ENCODE results near the gene TPK1.

DNA sequence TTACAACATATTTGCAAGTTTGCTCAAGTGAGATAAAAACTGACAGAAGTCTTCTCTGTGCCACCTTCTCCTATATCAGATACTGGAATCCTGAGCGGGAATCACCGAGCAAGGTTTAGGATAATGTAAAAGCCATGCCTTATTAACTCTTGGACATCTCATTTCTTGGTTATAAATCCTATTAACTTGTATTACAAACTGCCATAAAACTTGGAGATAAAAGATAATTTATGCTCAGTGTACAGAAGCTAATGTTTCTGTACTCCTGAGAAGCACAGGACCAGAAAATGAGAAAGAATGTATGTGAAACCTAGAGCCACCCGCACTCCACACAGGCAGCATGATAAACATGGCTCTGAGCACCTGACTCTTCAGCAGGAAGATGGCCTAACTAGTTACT, 251.1 kb downstream of the TPK1 start:
- TF ChIP-seq POLR2A (IDR thresholded peaks at IDR 0.05; ENCODE audit: low read depth, low read length) (no peak), TAF1 (IDR thresholded peaks at IDR 0.05; ENCODE audit: borderline replicate concordance, low read depth, low read length) (no peak)

Data from GM12892 (cell line).